Measurements from ENCODE around the gene CASKIN1. TPM values are rescaled to one million over a fixed set of nuclear protein-coding genes. Genes with fewer than 3 reads are reported as not detected.

CASKIN1 gene
- under 0.01 and 1.8 TPM in 2 replicates for total RNA-seq

GRCh38 chr16:2196162-2196980, at the start of gene CASKIN1:
Gene CASKIN1, minus strand, starts transcription at chr16:2196605. Its CDS starts 173 bp downstream, at chr16:2196432.
- Histone ChIP-seq H3K27me3 (ENCODE audit: control insufficient read depth, insufficient read depth, low read length) (peaks cover 4% of the 10 kb centered on the region), H3K4me3 (ENCODE audit: low read depth, low read length) (peak within 1 kb of the TSS; percentile 31), H3K36me3 (ENCODE audit: control insufficient read depth, insufficient read depth, low read length) (no peaks in the 10 kb centered on the region)
- FAIRE-seq (no peak), DNase-seq (ENCODE audit: low read depth) (no peak)
- TF ChIP-seq CTCF (IDR thresholded peaks at IDR 0.05; ENCODE audit: insufficient read depth, low read length, severe bottlenecking), result no peak

- TF ChIP-seq CTCF (IDR thresholded peaks at IDR 0.05; ENCODE audit: insufficient read depth, low read length, severe bottlenecking), result no peak
- DNase-seq (ENCODE audit: low read depth) (no peak), FAIRE-seq (no peak)
- Histone ChIP-seq H3K4me3 (ENCODE audit: low read depth, low read length) (no peak overlapping the region), H3K36me3 (ENCODE audit: control insufficient read depth, insufficient read depth, low read length) (peaks cover 26% of the 10 kb centered on the region), H3K27me3 (ENCODE audit: control insufficient read depth, insufficient read depth, low read length) (no peaks in the 10 kb centered on the region)
Observed at GRCh38 chr16:2244926-2245795, 48.8 kb upstream of the CASKIN1 start.

- Histone ChIP-seq H3K4me3 (ENCODE audit: low read depth, low read length) (no peak overlapping the region), H3K36me3 (ENCODE audit: control insufficient read depth, insufficient read depth, low read length) (peaks cover 26% of the 10 kb centered on the region), H3K27me3 (ENCODE audit: control insufficient read depth, insufficient read depth, low read length) (no peaks in the 10 kb centered on the region)
- TF ChIP-seq CTCF (IDR thresholded peaks at IDR 0.05; ENCODE audit: insufficient read depth, low read length, severe bottlenecking), result peak; percentile 2
- DNase-seq (ENCODE audit: low read depth) (no peak), FAIRE-seq (no peak)
Observed at GRCh38 chr16:2244301-2244700, 47.9 kb upstream of the CASKIN1 start.

GRCh38 chr16:2243781-2244180, 47.4 kb upstream of the CASKIN1 start:
- no peak for TF ChIP-seq CTCF (IDR thresholded peaks at IDR 0.05; ENCODE audit: insufficient read depth, low read length, severe bottlenecking)
- DNase-seq (ENCODE audit: low read depth), result no peak
- Histone ChIP-seq H3K27me3 (ENCODE audit: control insufficient read depth, insufficient read depth, low read length) (no peaks in the 10 kb centered on the region), H3K36me3 (ENCODE audit: control insufficient read depth, insufficient read depth, low read length) (peaks cover 26% of the 10 kb centered on the region), H3K4me3 (ENCODE audit: low read depth, low read length) (no peak overlapping the region)
- no peak for FAIRE-seq

- Histone ChIP-seq H3K27me3 (ENCODE audit: control insufficient read depth, insufficient read depth, low read length) (no peaks in the 10 kb centered on the region), H3K4me3 (ENCODE audit: low read depth, low read length) (no peak overlapping the region), H3K36me3 (ENCODE audit: control insufficient read depth, insufficient read depth, low read length) (peaks cover 26% of the 10 kb centered on the region)
- no peak for TF ChIP-seq CTCF (IDR thresholded peaks at IDR 0.05; ENCODE audit: insufficient read depth, low read length, severe bottlenecking)
- no peak for FAIRE-seq
- DNase-seq (ENCODE audit: low read depth), result no peak
Observed at GRCh38 chr16:2243031-2243528, 46.7 kb upstream of the CASKIN1 start.

Measured in bronchial epithelial cell (primary cell).